Measurements from ENCODE around the gene OGDH.

OGDH gene

DNA sequence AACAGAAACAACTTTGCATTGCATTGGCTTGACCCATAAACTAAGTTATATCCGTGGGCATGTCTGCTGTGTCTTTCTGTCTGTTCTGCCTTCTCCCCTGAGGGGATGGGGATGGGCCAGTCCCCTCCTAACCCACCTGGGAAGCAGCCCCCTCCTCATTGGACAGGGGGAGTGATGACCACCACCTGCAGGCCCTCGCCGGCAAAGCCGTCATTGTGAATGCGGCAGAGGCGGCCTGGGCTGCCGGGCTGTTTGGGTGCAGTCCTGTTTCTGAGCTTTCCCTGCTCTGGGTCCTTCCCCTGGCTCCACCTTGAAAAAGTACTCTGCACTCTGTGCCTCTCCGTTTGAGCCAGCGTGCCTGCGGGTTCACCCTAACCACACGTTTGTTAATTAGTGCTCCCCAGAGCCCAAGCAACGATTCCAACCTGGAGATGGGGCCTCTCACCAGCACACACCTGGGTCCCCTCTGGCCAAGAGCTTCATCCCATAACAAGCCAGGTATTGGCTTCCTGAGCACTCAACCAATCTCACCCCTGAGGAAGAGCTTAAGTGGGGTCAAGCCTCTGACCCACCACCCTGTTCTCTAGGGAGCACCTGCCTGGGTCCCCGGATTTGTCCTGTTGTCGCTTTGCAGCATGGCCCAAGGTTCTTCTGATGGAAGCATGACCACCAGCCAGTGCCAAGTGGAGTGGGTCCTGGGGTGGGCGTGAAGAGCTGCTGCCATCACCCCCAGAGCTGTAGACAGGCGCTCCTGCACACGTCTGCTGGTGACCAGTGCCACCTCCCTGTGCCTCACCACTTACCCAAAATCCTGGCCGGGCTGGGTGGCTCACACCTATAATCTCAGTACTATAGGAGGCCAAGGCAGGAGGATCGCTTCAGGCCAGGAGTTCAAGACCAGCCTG, 102.8 kb downstream of the OGDH start:
- TF ChIP-seq, protein P1, sequence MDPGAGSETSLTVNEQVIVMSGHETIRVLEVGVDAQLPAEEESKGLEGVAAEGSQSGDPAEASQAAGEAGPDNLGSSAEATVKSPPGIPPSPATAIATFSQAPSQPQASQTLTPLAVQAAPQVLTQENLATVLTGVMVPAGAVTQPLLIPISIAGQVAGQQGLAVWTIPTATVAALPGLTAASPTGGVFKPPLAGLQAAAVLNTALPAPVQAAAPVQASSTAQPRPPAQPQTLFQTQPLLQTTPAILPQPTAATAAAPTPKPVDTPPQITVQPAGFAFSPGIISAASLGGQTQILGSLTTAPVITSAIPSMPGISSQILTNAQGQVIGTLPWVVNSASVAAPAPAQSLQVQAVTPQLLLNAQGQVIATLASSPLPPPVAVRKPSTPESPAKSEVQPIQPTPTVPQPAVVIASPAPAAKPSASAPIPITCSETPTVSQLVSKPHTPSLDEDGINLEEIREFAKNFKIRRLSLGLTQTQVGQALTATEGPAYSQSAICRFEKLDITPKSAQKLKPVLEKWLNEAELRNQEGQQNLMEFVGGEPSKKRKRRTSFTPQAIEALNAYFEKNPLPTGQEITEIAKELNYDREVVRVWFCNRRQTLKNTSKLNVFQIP (CRISPR knock-in tag; IDR thresholded peaks at IDR 0.05; ENCODE audit: borderline replicate concordance, low read depth) = no peak
- TF ChIP-seq BACH2 (CRISPR knock-in tag; IDR thresholded peaks at IDR 0.05; ENCODE audit: borderline replicate concordance) = no peak
- no peak for ATAC-seq

DNA sequence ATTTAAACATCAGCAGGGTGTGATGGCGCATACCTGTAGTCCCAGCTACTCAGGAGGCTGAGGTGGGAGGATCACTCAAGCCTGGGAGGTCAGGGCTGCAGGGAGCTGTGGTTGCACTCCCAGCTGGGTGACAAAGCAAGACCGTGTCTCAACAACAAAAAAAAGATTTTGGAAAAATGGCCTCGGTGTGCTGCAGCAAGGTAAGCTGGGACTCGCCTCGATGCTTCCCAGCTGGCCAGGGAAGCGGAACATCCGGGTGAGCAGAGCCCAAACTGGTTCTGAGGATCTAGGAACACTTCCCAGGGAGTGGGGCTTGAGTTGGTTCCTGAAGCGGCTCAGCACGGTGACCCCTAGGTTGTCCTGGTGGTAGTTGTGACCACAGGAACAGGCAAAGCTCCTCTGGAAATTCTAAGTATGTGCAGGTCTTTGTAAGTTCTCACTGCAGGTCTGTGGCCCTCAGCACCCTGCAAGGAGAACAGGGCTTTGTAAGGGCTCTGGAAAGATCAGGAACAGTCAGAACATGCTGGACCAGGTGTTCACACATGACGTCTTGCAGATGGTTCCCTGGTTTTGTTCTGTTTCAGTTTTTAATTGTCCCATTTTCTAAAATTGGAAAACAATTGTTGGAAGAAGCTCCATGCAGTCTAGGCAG, 103.6 kb downstream of the OGDH start:
- no peak for ATAC-seq
- TF ChIP-seq ZFP3 (CRISPR knock-in tag; IDR thresholded peaks at IDR 0.05) = no peak
- TF ChIP-seq OSR1 (CRISPR knock-in tag; IDR thresholded peaks at IDR 0.05) = no peak
- TF ChIP-seq PPARA (CRISPR knock-in tag; IDR thresholded peaks at IDR 0.05; ENCODE audit: borderline replicate concordance) = no peak
- TF ChIP-seq, protein P2, sequence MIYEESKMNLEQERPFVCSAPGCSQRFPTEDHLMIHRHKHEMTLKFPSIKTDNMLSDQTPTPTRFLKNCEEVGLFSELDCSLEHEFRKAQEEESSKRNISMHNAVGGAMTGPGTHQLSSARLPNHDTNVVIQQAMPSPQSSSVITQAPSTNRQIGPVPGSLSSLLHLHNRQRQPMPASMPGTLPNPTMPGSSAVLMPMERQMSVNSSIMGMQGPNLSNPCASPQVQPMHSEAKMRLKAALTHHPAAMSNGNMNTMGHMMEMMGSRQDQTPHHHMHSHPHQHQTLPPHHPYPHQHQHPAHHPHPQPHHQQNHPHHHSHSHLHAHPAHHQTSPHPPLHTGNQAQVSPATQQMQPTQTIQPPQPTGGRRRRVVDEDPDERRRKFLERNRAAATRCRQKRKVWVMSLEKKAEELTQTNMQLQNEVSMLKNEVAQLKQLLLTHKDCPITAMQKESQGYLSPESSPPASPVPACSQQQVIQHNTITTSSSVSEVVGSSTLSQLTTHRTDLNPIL (CRISPR knock-in tag; IDR thresholded peaks at IDR 0.05; ENCODE audit: low read depth) = no peak
- TF ChIP-seq, protein P1 (CRISPR knock-in tag; IDR thresholded peaks at IDR 0.05; ENCODE audit: borderline replicate concordance, low read depth) = no peak
- TF ChIP-seq ZNF565 (CRISPR knock-in tag; conservative IDR thresholded peaks at IDR 0.05; ENCODE audit: low read depth) = no peak
- TF ChIP-seq ZC3H10 (CRISPR knock-in tag; IDR thresholded peaks at IDR 0.05) = no peak
- no peak for TF ChIP-seq TCF4 (CRISPR knock-in tag; IDR thresholded peaks at IDR 0.05; ENCODE audit: borderline replicate concordance)
- no peak for TF ChIP-seq RARB (CRISPR knock-in tag; IDR thresholded peaks at IDR 0.05)
- TF ChIP-seq BACH2 (CRISPR knock-in tag; IDR thresholded peaks at IDR 0.05; ENCODE audit: borderline replicate concordance) = no peak
- TF ChIP-seq CSDC2 (CRISPR knock-in tag; IDR thresholded peaks at IDR 0.05) = no peak
- TF ChIP-seq ARNTL (CRISPR knock-in tag; IDR thresholded peaks at IDR 0.05; ENCODE audit: borderline replicate concordance, low read depth) = no peak
- TF ChIP-seq TOX (CRISPR knock-in tag; IDR thresholded peaks at IDR 0.05; ENCODE audit: borderline replicate concordance) = no peak
- no peak for TF ChIP-seq ZFP30 (CRISPR knock-in tag; IDR thresholded peaks at IDR 0.05)
- no peak for TF ChIP-seq SNAI2 (CRISPR knock-in tag; IDR thresholded peaks at IDR 0.05)
- TF ChIP-seq GLIS3 (CRISPR knock-in tag; IDR thresholded peaks at IDR 0.05) = no peak
- no peak for TF ChIP-seq ESRRG (CRISPR knock-in tag; IDR thresholded peaks at IDR 0.05)
- TF ChIP-seq, protein P3, sequence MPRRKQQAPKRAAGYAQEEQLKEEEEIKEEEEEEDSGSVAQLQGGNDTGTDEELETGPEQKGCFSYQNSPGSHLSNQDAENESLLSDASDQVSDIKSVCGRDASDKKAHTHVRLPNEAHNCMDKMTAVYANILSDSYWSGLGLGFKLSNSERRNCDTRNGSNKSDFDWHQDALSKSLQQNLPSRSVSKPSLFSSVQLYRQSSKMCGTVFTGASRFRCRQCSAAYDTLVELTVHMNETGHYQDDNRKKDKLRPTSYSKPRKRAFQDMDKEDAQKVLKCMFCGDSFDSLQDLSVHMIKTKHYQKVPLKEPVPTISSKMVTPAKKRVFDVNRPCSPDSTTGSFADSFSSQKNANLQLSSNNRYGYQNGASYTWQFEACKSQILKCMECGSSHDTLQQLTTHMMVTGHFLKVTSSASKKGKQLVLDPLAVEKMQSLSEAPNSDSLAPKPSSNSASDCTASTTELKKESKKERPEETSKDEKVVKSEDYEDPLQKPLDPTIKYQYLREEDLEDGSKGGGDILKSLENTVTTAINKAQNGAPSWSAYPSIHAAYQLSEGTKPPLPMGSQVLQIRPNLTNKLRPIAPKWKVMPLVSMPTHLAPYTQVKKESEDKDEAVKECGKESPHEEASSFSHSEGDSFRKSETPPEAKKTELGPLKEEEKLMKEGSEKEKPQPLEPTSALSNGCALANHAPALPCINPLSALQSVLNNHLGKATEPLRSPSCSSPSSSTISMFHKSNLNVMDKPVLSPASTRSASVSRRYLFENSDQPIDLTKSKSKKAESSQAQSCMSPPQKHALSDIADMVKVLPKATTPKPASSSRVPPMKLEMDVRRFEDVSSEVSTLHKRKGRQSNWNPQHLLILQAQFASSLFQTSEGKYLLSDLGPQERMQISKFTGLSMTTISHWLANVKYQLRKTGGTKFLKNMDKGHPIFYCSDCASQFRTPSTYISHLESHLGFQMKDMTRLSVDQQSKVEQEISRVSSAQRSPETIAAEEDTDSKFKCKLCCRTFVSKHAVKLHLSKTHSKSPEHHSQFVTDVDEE (CRISPR knock-in tag; IDR thresholded peaks at IDR 0.05) = no peak
- TF ChIP-seq, protein P4, sequence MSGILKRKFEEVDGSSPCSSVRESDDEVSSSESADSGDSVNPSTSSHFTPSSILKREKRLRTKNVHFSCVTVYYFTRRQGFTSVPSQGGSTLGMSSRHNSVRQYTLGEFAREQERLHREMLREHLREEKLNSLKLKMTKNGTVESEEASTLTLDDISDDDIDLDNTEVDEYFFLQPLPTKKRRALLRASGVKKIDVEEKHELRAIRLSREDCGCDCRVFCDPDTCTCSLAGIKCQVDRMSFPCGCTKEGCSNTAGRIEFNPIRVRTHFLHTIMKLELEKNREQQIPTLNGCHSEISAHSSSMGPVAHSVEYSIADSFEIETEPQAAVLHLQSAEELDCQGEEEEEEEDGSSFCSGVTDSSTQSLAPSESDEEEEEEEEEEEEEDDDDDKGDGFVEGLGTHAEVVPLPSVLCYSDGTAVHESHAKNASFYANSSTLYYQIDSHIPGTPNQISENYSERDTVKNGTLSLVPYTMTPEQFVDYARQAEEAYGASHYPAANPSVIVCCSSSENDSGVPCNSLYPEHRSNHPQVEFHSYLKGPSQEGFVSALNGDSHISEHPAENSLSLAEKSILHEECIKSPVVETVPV (CRISPR knock-in tag; IDR thresholded peaks at IDR 0.05) = no peak
- no peak for TF ChIP-seq PATZ1 (CRISPR knock-in tag; IDR thresholded peaks at IDR 0.05; ENCODE audit: borderline replicate concordance)
